Mammary epithelial cell (primary cell): Measurements from ENCODE around the gene GFOD2.

Experiments used
- CTCF ChIP-seq, 2 donors: IDR thresholded peaks in 1 of 2; conservative IDR thresholded peaks in 1 of 2; 2 replicates each; pipeline ENCODE4 v1.5.1; 2011 to 2012; ENCODE audit warnings: inconsistent platforms in 2 of 2, low read length in 2 of 2, mild to moderate bottlenecking in 2 of 2, control low read depth in 1 of 2, low read depth in 1 of 2; ENCODE audit not compliant: insufficient read depth in 1 of 2; ENCODE audit errors: extremely low read depth in 1 of 2
- EZH2 ChIP-seq: IDR thresholded peaks from 2 replicates; pipeline ENCODE4 v1.6.1; 2012; ENCODE audit warnings: low read length, inconsistent platforms, borderline replicate concordance

- TF ChIP-seq CTCF (conservative IDR thresholded peaks at IDR 0.05 in 1 of 2, IDR thresholded peaks at IDR 0.05 in 1 of 2; ENCODE audit: extremely low read depth in 1 of 2, insufficient read depth in 1 of 2, low read depth in 1 of 2, low read length in 2 of 2) (no peak), EZH2 (no peak)
Observed at GRCh38 chr16:67704110-67704509, 15.0 kb downstream of the GFOD2 start.
